Globus pallidus (tissue), 1 donor: ENCODE results near the gene CSAD.
"Not testable (repeated sequence)": the region's sequence is repeated elsewhere in the genome, so short reads cannot be mapped to it uniquely, and the experiment has no call there.

Experiments used
- DNase-seq: peaks from one replicate; pipeline ENCODE4 v3.0.0-alpha.2; 2015; ENCODE audit warnings: low spot score

Gene CSAD

DNA sequence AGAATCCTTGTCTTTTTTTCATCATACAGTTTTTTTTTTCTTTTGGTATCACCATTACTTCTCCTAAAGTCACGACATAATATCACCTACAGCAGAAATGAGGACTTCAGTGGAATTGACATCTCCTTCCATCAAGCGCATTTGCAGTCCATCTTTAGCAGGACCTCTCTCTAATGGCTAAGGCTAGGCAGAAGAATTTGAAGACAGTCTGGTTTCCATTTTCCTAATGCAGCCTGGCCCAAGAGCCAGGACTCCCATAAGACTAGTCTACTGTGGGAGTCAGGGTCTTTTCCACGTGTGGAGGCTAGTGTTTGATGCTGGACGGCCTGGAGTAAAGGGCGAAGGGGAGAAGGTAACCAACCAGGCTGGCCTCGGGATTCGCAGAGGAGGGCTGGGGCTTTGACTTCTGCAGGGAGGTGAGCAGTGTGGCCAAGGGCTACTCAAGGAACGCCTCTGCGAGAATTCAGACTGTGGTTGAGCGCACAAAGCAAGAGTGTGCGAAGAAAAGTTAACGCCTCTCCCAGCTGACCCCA is 972 bp downstream of the CSAD start:
- no peak for DNase-seq

GRCh38 chr12:53178803-53179202 is 1.9 kb downstream of the CSAD start:
- not testable (repeated sequence) for DNase-seq

DNA sequence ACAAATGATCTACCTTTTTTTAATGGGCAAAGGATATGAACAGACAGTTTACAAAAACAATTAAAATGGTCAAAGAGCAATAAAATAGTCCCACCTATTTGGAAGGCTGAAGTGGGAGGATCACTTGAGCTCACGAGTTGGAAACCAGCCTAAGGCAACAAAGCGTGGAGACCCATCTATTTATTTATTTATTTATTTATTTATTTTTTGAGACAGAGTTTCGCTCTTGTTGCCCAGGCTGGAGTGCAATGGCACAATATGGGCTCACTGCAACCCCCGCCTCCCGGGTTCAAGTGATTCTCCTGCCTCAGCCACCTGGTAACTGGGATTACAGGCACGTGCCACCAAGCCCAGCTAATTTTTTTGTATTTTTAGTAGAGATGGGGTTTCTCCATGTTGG is 3.3 kb downstream of the CSAD start:
- not testable (repeated sequence) for DNase-seq

DNA sequence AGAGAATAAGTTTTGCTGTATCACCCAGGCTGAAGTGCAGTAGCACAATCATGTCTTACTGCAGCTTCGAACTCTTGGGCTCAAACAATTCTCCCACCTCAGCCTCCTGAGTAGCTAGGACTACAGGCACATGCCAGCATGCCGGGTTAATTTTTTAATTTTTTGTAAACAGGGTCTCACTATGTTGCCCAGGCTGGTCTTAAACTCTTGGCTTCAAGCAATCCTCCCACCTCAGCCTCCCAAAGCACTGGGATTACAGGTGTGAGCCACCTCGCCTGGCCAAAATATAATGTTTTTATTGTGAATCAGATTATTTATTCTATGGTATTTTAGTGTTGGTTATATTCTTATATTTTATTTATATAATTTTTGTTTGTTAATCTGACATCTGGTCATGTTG is 4.0 kb downstream of the CSAD start:
- no peak for DNase-seq

DNA sequence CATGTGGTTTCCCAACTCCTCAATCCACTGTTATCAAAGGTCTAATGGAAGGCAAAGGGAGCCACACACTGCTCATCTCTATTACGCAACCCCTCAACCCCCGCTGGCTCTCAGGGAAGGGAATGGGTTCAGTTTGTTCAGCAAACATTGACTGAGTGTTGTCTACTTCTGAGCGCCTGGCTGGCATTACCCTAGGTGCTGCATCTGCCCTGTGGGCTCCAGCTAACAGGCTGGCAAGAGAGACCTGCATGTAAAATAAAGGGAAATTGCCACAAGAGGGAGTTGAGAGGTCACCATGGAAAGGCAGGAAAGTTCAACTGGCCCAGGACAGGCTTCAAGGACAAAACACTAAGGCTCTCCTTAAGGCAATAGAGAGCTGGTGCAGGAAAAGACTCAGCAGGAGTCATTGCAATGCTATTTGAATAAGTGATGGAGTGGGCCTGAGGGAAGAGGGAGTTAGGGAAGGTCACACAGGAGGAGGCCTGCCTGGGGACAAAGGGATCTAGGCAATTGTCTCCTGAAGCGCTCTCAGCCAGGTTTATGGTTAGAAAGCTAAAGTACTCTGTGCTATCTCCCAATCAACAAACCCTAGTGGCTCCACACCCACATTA is 5.7 kb downstream of the CSAD start:
- no peak for DNase-seq

- DNase-seq, result no peak
Measured at GRCh38 chr12:53173085-53173715, 7.5 kb downstream of the CSAD start.

GRCh38 chr12:53172352-53172751 is 8.4 kb downstream of the CSAD start:
- DNase-seq, result no peak

- DNase-seq, result no peak
Measured at GRCh38 chr12:53171725-53172329, 8.9 kb downstream of the CSAD start.

DNA sequence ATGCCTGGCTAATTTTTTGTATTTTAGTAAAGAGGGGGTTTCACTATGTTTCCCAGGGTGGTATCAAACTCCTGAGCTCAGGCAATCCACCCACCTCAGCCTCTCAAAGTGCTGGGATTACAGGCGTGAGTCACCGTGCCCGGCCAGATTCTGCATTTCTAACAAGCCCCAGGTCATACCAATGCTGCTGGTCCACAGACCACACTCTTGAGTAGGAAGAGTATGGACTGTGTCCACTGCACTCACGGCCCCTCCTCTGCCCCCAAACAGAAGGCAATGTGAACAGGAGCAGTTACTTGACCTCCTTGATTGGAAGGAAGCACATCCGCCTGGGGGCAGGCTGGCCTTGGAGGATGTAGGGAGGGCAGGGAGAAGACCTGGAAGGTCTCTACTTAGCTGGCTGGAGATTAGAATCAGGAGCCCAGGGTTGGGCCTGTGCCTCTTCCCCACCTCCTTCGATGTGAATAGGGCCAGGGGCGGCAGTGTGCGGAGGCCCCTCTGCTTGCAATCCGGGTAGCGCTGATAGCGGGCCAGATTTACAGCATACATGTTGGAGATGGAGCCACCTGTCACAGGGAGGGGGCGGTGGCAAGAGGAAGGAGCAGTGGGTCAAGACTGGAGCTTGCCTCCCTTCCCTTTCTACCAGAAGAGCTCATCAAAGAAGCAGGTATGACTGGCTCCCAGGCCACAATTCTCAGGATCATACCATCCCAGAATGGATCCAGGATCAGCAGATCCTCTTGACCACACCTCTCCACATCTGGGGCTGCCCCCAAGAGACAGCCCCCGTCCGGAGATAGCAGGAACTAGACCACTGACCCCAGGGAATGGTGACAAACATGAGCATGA is 9.6 kb downstream of the CSAD start:
- DNase-seq, result no peak

DNA sequence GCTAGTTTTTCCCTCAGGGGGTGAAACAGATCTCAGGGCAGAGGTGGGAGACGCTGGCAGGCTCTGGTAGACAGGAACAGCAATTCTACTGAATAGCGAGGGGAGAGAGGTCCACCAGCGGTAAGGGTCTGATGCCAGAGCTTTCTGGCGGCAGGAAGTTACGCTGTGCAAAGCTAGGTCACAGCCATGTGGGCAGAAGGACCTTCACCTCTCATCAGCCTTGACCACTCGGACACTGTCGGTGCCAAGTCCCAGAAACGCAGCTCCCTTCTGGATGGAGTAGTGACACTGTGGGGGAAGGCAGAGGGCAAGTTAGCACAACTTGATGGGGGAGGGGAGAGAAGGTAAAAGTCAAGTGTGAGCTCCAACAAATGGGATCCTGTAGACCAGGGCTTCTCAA is 10.5 kb downstream of the CSAD start:
- no peak for DNase-seq

DNA sequence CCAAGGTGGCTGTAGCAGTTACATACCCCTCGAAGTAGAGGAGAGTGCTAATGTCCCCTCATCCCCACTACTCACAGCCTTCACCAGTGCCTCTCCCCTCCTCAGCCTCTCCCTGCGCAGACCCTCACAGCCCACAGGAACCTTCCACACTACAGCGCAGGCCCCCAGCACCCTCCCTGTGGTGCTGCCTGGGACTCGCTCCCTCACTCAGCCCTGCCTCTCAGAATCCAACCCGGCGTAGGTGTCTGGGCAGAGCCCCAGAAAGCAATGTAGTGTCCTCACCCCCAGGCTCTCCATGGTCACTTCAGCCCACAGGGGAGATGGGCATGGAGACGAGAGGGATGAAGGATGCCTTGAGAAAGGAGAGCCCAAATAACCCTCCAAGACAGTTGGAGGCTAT is 11.1 kb downstream of the CSAD start:
- no peak for DNase-seq

DNA sequence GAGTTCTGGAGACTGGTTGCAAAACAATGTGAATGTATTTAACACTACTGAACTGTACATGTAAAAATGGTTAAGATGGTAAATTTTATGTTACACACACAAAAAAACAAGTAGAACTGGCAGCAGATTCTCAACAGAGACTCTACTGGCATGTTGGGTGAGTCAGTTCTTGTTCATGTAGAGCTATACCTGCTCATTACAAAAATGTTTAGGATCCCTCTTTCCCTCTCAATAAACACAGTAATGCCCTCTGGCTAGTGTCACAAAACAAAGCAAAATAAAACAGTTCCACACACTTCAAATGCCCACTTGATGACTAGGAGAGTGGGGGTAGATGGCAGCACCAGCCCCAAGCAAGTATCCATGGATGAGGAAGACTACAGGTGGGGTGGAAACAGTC is 13.9 kb downstream of the CSAD start:
- DNase-seq, result no peak

- not testable (repeated sequence) for DNase-seq
Measured at GRCh38 chr12:53163008-53163407, 17.7 kb downstream of the CSAD start.

GRCh38 chr12:53161119-53161911 is 19.4 kb downstream of the CSAD start:
- no peak for DNase-seq

GRCh38 chr12:53160673-53161072 is 20.1 kb downstream of the CSAD start:
- DNase-seq, result no peak

GRCh38 chr12:53160000-53160399 is 20.7 kb downstream of the CSAD start:
- no peak for DNase-seq

- peak; percentile 68 for DNase-seq
Measured at GRCh38 chr12:53159195-53159839, 21.4 kb downstream of the CSAD start.

GRCh38 chr12:53152390-53152789 is 28.3 kb downstream of the CSAD start:
- DNase-seq, result no peak

- DNase-seq, result no peak
Measured at GRCh38 chr12:53151039-53151438, 29.7 kb downstream of the CSAD start.

DNA sequence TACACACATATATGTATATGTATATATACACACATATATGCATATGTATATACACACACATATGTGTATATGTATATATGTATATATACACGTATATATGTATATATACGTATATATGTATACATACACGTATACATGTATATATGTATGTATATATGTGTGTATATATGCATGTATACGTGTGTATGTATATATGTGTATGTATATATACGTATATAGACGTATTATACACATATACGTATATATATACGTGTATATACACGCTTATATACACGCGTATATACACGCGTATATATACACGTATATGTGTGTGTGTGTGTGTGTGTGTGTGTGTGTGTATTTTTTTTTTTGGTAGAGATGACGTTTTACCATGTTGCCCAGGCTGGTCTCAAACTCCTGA is 33.1 kb downstream of the CSAD start:
- DNase-seq, result no peak

DNA sequence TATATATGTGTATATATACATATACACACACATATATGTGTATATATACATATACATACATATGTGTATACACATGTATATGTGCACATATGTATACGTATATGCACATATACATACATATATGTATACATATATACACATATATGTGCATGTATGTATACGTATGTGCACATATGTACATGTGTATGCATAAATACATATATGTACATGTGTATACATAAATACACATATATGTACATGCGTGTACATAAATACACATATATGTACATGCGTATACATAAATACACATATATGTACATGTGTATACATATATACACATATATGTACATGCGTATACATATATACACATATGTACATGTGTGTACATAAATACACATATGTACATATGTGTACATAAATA is 33.5 kb downstream of the CSAD start:
- no peak for DNase-seq
